GM12865 (cell line): ENCODE results near the gene RCAN2.

Source experiments
- DNase-seq: peaks from one replicate; pipeline ENCODE4 v3.0.0; 2010; ENCODE audit warnings: low read depth
- H3K4me3 ChIP-seq: 2 replicates; pipeline ENCODE4 v1.5.1; 2011; ENCODE audit warnings: mild to moderate bottlenecking, low read depth, low read length, control low read depth
- CTCF ChIP-seq: IDR thresholded peaks from 2 replicates; pipeline ENCODE4 v1.5.1; 2011; ENCODE audit warnings: low read length, control low read depth, low read depth, inconsistent platforms; ENCODE audit not compliant: insufficient read depth; ENCODE audit errors: missing control alignments

RCAN2 gene

GRCh38 chr6:46208303-46208702 is 282.9 kb downstream of the RCAN2 start:
- H3K4me3 ChIP-seq, result no peak overlapping the region
- TF ChIP-seq CTCF, result no peak
- DNase-seq, result no peak

GRCh38 chr6:46207174-46207573 is 284.1 kb downstream of the RCAN2 start:
- no peak for TF ChIP-seq CTCF
- H3K4me3 ChIP-seq, result no peak overlapping the region
- no peak for DNase-seq

GRCh38 chr6:46204880-46205650 is 286.2 kb downstream of the RCAN2 start:
- DNase-seq, result no peak
- no peak for TF ChIP-seq CTCF

GRCh38 chr6:46203391-46204177 is 287.7 kb downstream of the RCAN2 start:
- TF ChIP-seq CTCF, result no peak
- no peak for DNase-seq
- H3K4me3 ChIP-seq, result no peak overlapping the region

More at GRCh38 chr6:46204880-46205650, 286.2 kb downstream of the RCAN2 start:
- H3K4me3 ChIP-seq, result no peak overlapping the region

GRCh38 chr6:46201702-46202101 is 289.5 kb downstream of the RCAN2 start:
- no peak for DNase-seq
- no peak overlapping the region for H3K4me3 ChIP-seq
- TF ChIP-seq CTCF, result no peak

GRCh38 chr6:46199387-46199786 is 291.9 kb downstream of the RCAN2 start:
- TF ChIP-seq CTCF, result no peak
- no peak for DNase-seq
- no peak overlapping the region for H3K4me3 ChIP-seq
